Smooth muscle cell (in vitro differentiated cells): Measurements from ENCODE around the gene KRTAP4-12. TPM values are rescaled to one million over a fixed set of nuclear protein-coding genes. Genes with fewer than 3 reads are reported as not detected.
"Not testable (repeated sequence)": the region's sequence is repeated elsewhere in the genome, so short reads cannot be mapped to it uniquely, and the experiment has no call there.

Experiments
- DNase-seq: peaks from one replicate; lab custom pipeline; 2025; ENCODE audit not compliant: unreplicated experiment; lab: John Stamatoyannopoulos, UW
- H2AFZ ChIP-seq: fragments of 200-600 bp; sonication (generic); 2 replicates; pipeline ENCODE4 v1.6.0; 2016; ENCODE audit warnings: antibody characterized with exemption, low read depth, mild to moderate bottlenecking
- H3F3A ChIP-seq: fragments of 200-600 bp; sonication (generic); 2 replicates; pipeline ENCODE4 v1.6.0; 2017; ENCODE audit warnings: antibody characterized with exemption, low read depth
- H3K27ac ChIP-seq: fragments of 200-600 bp; sonication (generic); 2 replicates; pipeline ENCODE4 v1.5.1; 2016; ENCODE audit warnings: low read depth, mild to moderate bottlenecking
- H3K27me3 ChIP-seq: fragments of 200-600 bp; sonication (generic); 2 replicates; pipeline ENCODE4 v1.6.1; 2016; ENCODE audit warnings: low read depth, mild to moderate bottlenecking
- H3K36me3 ChIP-seq: fragments of 200-600 bp; sonication (generic); 2 replicates; pipeline ENCODE4 v1.5.1; 2016; ENCODE audit warnings: low read depth
- H3K4me1 ChIP-seq: fragments of 200-600 bp; sonication (generic); 2 replicates; pipeline ENCODE4 v1.5.1; 2016; ENCODE audit warnings: low read depth
- H3K4me2 ChIP-seq: fragments of 200-600 bp; sonication (generic); 2 replicates; pipeline ENCODE4 v1.6.0; 2016; ENCODE audit warnings: mild to moderate bottlenecking
- H3K4me3 ChIP-seq: fragments of 200-600 bp; sonication (generic); 2 replicates; pipeline ENCODE4 v1.5.1; 2016; ENCODE audit warnings: mild to moderate bottlenecking
- H3K79me2 ChIP-seq: fragments of 200-600 bp; sonication (generic); 2 replicates; pipeline ENCODE4 v1.6.0; 2016; ENCODE audit warnings: low read depth, mild to moderate bottlenecking
- H3K9ac ChIP-seq: fragments of 200-600 bp; sonication (generic); 2 replicates; pipeline ENCODE4 v1.6.0; 2016; ENCODE audit warnings: low read depth
- H3K9me3 ChIP-seq: fragments of 200-600 bp; sonication (generic); replicated peaks from 2 replicates; pipeline ENCODE4 v1.5.1; 2016; ENCODE audit warnings: low read depth
- H4K20me1 ChIP-seq: fragments of 200-600 bp; sonication (generic); 2 replicates; pipeline ENCODE4 v1.6.0; 2016; ENCODE audit warnings: low read depth
- WGBS: methylation state at CpG from one replicate; pipeline ENCODE4 v1.1.7; 2016; ENCODE audit warnings: low lambda C conversion rate; 5-methylcytosine and 5-hydroxymethylcytosine counted together
- polyA plus RNA-seq: library from polyadenylated mRNA; unstranded; fragments of >200 nt; fragmentation: Nextera tagmentation; extraction: Ambion mirVana; gene quantifications from 2 replicates; pipeline ENCODE4 v1.2.1, GENCODE V29; 2016
- total RNA-seq: library from RNA; depleted of rRNA; stranded (reverse); fragments of >200 nt; gene quantifications from 2 replicates; pipeline ENCODE4 v1.2.3, GENCODE V29; 2014
- TF ChIP-seq, protein P1 (sequence below): fragments of 200-600 bp; sonication (generic); IDR thresholded peaks from 2 replicates; pipeline ENCODE4 v1.5.1; 2017; ENCODE audit warnings: borderline replicate concordance, mild to moderate bottlenecking, antibody characterized with exemption; ENCODE audit not compliant: insufficient read depth, poor library complexity, severe bottlenecking

Gene KRTAP4-12
- total and polyA plus RNA-seq, 2 experiments from 2014 or later: not detected

DNA sequence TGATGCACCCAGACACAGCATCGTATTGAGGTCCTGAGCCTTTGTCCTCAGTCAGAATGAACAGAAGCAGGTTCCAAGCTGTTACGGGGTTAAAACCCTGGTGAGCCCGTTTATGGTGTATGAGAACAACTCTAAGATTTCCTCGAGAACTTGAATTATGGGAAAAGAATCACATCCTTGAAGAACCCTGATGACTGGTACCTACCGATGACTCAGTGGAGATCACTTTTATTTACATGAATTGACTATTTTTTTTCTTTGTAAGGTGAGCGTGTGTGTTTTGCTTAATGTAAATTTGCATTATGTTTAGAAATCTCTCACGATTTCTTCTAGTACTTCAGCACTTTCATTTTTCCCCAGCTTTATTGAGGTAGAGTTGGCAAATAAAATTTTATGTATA is 39.8 kb upstream of the KRTAP4-12 start:
- H3K36me3 ChIP-seq: no peaks in the 10 kb centered on the region
- no peak overlapping the region for H2AFZ ChIP-seq
- H3K9ac ChIP-seq: no peak overlapping the region
- 87% methylated on average over 7 of the region's 7 CpGs for WGBS
- no peaks in the 10 kb centered on the region for H4K20me1 ChIP-seq
- H3K4me2 ChIP-seq: no peak overlapping the region
- no peak overlapping the region for H3K4me3 ChIP-seq
- H3K27me3 ChIP-seq: peaks cover 7% of the 10 kb centered on the region
- no peaks in the 10 kb centered on the region for H3F3A ChIP-seq
- no peaks in the 10 kb centered on the region for H3K4me1 ChIP-seq
- H3K79me2 ChIP-seq: no peaks in the 10 kb centered on the region
- no peak for DNase-seq
- no peak overlapping the region for H3K27ac ChIP-seq
- TF ChIP-seq, protein P1, sequence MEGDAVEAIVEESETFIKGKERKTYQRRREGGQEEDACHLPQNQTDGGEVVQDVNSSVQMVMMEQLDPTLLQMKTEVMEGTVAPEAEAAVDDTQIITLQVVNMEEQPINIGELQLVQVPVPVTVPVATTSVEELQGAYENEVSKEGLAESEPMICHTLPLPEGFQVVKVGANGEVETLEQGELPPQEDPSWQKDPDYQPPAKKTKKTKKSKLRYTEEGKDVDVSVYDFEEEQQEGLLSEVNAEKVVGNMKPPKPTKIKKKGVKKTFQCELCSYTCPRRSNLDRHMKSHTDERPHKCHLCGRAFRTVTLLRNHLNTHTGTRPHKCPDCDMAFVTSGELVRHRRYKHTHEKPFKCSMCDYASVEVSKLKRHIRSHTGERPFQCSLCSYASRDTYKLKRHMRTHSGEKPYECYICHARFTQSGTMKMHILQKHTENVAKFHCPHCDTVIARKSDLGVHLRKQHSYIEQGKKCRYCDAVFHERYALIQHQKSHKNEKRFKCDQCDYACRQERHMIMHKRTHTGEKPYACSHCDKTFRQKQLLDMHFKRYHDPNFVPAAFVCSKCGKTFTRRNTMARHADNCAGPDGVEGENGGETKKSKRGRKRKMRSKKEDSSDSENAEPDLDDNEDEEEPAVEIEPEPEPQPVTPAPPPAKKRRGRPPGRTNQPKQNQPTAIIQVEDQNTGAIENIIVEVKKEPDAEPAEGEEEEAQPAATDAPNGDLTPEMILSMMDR: no peak
- no peaks in the 10 kb centered on the region for H3K9me3 ChIP-seq

DNA sequence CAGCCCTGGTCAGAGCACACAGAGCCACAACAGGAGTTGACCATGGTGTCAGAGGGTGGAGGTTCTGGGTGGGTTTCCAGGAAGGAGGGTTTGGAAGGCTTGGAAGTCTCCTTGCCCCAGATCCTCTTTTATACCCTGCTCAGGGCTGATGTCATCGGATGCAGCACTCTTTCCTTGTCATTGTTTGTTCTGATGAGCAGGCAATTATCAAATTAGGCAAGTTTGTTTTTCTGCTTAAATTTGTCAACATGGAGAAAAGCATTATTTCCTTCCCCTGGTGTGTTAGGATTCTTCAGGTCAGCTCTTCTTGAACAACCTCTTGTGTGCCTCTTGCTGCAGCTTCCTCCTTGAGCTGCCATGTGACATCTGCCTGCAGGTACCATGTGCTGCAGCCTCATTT is 36.7 kb upstream of the KRTAP4-12 start, which contains the start of gene KRTAP4-4:
Gene KRTAP4-4 (minus strand): TSS at position 101 of the 400 bp plus-strand sequence. CDS start 57 bp downstream, at position 44.
- Histone ChIP-seq H3K4me2 (no peak within 1 kb of the TSS), H3K27me3 (peaks cover 4% of the 10 kb centered on the region), H3K27ac (no peak within 1 kb of the TSS), H3K9ac (no peak within 1 kb of the TSS), H3F3A (no peaks in the 10 kb centered on the region), H3K4me3 (no peak within 1 kb of the TSS), H3K4me1 (no peaks in the 10 kb centered on the region), H2AFZ (no peak within 1 kb of the TSS), H3K9me3 (no peaks in the 10 kb centered on the region), H3K79me2 (no peaks in the 10 kb centered on the region), H4K20me1 (no peaks in the 10 kb centered on the region), H3K36me3 (no peaks in the 10 kb centered on the region)
- TF ChIP-seq, protein P1: no peak
- 89% methylated on average over 1 of the region's 1 CpG for WGBS
- no peak for DNase-seq

DNA sequence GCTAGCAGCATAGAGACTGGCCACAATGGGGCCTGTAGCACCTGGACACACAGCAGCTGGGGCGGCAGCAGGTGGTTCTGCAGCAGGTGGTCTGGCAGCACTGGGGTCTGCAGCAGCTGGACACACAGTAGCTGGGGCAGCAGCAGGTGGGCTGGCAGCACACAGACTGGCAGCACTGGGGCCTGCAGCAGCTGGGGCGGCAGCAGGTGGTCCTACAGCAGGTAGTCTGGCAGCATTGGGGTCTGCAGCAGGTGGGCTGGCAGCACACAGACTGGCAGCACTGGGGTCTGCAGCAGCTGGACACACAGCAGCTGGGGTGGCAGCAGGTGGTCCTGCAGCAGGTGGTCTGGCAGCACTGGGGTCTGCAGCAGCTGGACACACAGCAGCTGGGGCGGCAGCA is 36.2 kb upstream of the KRTAP4-12 start:
- H3K9ac ChIP-seq, H3K27me3 ChIP-seq, H3K36me3 ChIP-seq, H3K9me3 ChIP-seq, H3K4me3 ChIP-seq, H3F3A ChIP-seq, H3K4me1 ChIP-seq, H2AFZ ChIP-seq, DNase-seq, H3K27ac ChIP-seq, H4K20me1 ChIP-seq, H3K79me2 ChIP-seq, H3K4me2 ChIP-seq: not testable (repeated sequence)
- 82% methylated on average over 3 of the region's 3 CpGs for WGBS

DNA sequence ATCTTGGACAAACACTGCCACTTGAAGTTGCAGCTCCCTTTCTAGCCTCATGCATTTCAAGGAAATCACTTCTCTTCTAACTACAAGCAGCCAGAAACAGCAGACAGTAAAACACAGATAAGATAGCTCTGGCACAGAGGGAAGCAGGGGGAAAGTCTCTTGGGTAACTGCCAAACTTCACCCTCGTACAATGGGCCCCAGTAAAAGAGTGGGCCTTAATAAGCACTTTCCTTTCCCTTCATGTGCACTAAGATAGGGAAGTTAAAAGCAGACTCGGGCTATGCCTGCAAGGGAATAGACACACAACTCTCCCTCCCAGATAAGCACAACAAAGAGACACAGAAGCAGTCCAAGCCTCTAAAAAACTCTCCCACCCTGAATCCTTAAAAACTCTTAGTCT is 29.9 kb upstream of the KRTAP4-12 start:
- TF ChIP-seq, protein P1: no peak
- H3K36me3 ChIP-seq: no peaks in the 10 kb centered on the region
- H3F3A ChIP-seq: no peaks in the 10 kb centered on the region
- no peak overlapping the region for H3K27ac ChIP-seq
- no peak overlapping the region for H3K4me2 ChIP-seq
- no peaks in the 10 kb centered on the region for H4K20me1 ChIP-seq
- WGBS: 7% methylated on average over 2 of the region's 2 CpGs
- DNase-seq: no peak
- H3K9ac ChIP-seq: no peak overlapping the region
- no peak overlapping the region for H3K4me3 ChIP-seq
- no peaks in the 10 kb centered on the region for H3K27me3 ChIP-seq
- no peaks in the 10 kb centered on the region for H3K4me1 ChIP-seq
- H3K79me2 ChIP-seq: no peaks in the 10 kb centered on the region
- H2AFZ ChIP-seq: peak overlapping the region; percentile 26
- no peaks in the 10 kb centered on the region for H3K9me3 ChIP-seq
